Mesenchymal stem cell (in vitro differentiated cells and primary cell): Measurements from ENCODE around the gene MFSD6.
A peak's percentile ranks its signal among the peaks of the same experiment; 100 is the strongest.

Source experiments
- DNase-seq: peaks from one replicate; pipeline ENCODE4 v3.0.0-alpha.2; 2013
- H2AFZ ChIP-seq: one replicate; pipeline ENCODE4 v1.6.1; 2013; ENCODE audit warnings: low read depth, mild to moderate bottlenecking, control low read depth, inconsistent platforms, low read length, moderate library complexity
- H2AK5ac ChIP-seq: 2 replicates; pipeline ENCODE4 v1.6.1; 2013; ENCODE audit warnings: low read length, moderate library complexity, mild to moderate bottlenecking, inconsistent platforms; ENCODE audit not compliant: severe bottlenecking
- H2BK120ac ChIP-seq: one replicate; pipeline ENCODE4 v1.6.1; 2013; ENCODE audit warnings: low read depth, mild to moderate bottlenecking, inconsistent platforms, low read length, moderate library complexity
- H2BK12ac ChIP-seq, 2 experiments: one replicate each; pipeline ENCODE4 v1.6.1; 2013; ENCODE audit warnings: inconsistent platforms in 2 of 2, low read length in 2 of 2, mild to moderate bottlenecking in 2 of 2, moderate library complexity in 2 of 2, control low read depth in 1 of 2
- H2BK15ac ChIP-seq: one replicate; pipeline ENCODE4 v1.6.1; 2013; ENCODE audit warnings: mild to moderate bottlenecking, low read depth, inconsistent platforms; ENCODE audit not compliant: poor library complexity, severe bottlenecking
- H2BK5ac ChIP-seq: 2 replicates; pipeline ENCODE4 v1.6.1; 2013; ENCODE audit warnings: low read depth, mild to moderate bottlenecking, low read length, control low read depth, inconsistent platforms; ENCODE audit not compliant: poor library complexity, severe bottlenecking
- H3K14ac ChIP-seq, 2 experiments: one replicate each; pipeline ENCODE4 v1.6.1; 2013; ENCODE audit warnings: inconsistent platforms in 2 of 2, low read length in 2 of 2, control low read depth in 1 of 2, mild to moderate bottlenecking in 1 of 2, moderate library complexity in 1 of 2
- H3K18ac ChIP-seq, 2 experiments: one replicate each; pipeline ENCODE4 v1.6.1; 2013; ENCODE audit warnings: inconsistent platforms in 2 of 2, low read length in 2 of 2, control low read depth in 1 of 2, low read depth in 1 of 2, mild to moderate bottlenecking in 1 of 2
- H3K23ac ChIP-seq, 2 experiments: one replicate each; pipeline ENCODE4 v1.6.1; 2013; ENCODE audit warnings: inconsistent platforms in 2 of 2, low read length in 2 of 2, mild to moderate bottlenecking in 2 of 2, moderate library complexity in 2 of 2, control low read depth in 1 of 2
- H3K27ac ChIP-seq: 2 replicates; pipeline ENCODE4 v1.5.1; 2013; ENCODE audit warnings: mild to moderate bottlenecking, moderate library complexity, low read length, control low read depth, inconsistent platforms; ENCODE audit not compliant: poor library complexity, severe bottlenecking
- H3K27me3 ChIP-seq, 2 experiments: 2 replicates each; pipeline versions ENCODE4 v1.6.1 to v1.7.0; 2013; ENCODE audit warnings: low read length in 2 of 2, mild to moderate bottlenecking in 2 of 2, moderate library complexity in 2 of 2, control low read depth in 1 of 2, inconsistent platforms in 1 of 2; ENCODE audit not compliant: control insufficient read depth in 1 of 2, insufficient read depth in 1 of 2
- H3K36me3 ChIP-seq, 2 experiments: 2 replicates each; pipeline versions ENCODE4 v1.6.1 to v1.7.0; 2013; ENCODE audit warnings: low read length in 2 of 2, control low read depth in 1 of 2, inconsistent platforms in 1 of 2, low read depth in 1 of 2, mild to moderate bottlenecking in 1 of 2; ENCODE audit not compliant: insufficient read depth in 2 of 2, control insufficient read depth in 1 of 2
- H3K4ac ChIP-seq, 2 experiments: one replicate each; pipeline ENCODE4 v1.6.1; 2013; ENCODE audit warnings: inconsistent platforms in 2 of 2, low read length in 2 of 2, mild to moderate bottlenecking in 2 of 2, moderate library complexity in 2 of 2, control low read depth in 1 of 2, low read depth in 1 of 2
- H3K4me1 ChIP-seq: 2 replicates; pipeline ENCODE4 v1.6.1; 2013; ENCODE audit warnings: low read depth, low read length, control low read depth; ENCODE audit not compliant: control insufficient read depth, insufficient read depth
- H3K4me2 ChIP-seq: 2 replicates; pipeline ENCODE4 v1.6.1; 2013; ENCODE audit warnings: low read length, mild to moderate bottlenecking, inconsistent platforms; ENCODE audit not compliant: poor library complexity, severe bottlenecking
- H3K4me3 ChIP-seq, 2 experiments: 2 replicates each; pipeline versions ENCODE4 v1.5.1 to v1.7.0; 2013; ENCODE audit warnings: low read length in 2 of 2, mild to moderate bottlenecking in 2 of 2, control low read depth in 1 of 2, low read depth in 1 of 2; ENCODE audit not compliant: insufficient read depth in 1 of 2
- H3K79me1 ChIP-seq: replicated peaks from 2 replicates; pipeline ENCODE4 v1.6.1; 2013; ENCODE audit warnings: mild to moderate bottlenecking, control low read depth, low read length, inconsistent platforms; ENCODE audit not compliant: poor library complexity, severe bottlenecking
- H3K9ac ChIP-seq: 2 replicates; pipeline ENCODE4 v1.7.0; 2013; ENCODE audit warnings: mild to moderate bottlenecking, low read length, moderate library complexity
- H3K9me3 ChIP-seq: 2 replicates; pipeline ENCODE4 v1.7.0; 2013; ENCODE audit warnings: mild to moderate bottlenecking, low read length; ENCODE audit not compliant: control insufficient read depth
- H4K8ac ChIP-seq: one replicate; pipeline ENCODE4 v1.6.1; 2013; ENCODE audit warnings: inconsistent platforms, mild to moderate bottlenecking, low read length, moderate library complexity
- H4K91ac ChIP-seq: one replicate; pipeline ENCODE4 v1.6.1; 2013; ENCODE audit warnings: mild to moderate bottlenecking, low read length, inconsistent platforms
- WGBS: methylation state at CpG from one replicate; pipeline ENCODE4 v1.1.7; 2013; ENCODE audit warnings: mixed read lengths; 5-methylcytosine and 5-hydroxymethylcytosine counted together

The MFSD6 gene

GRCh38 chr2:190447766-190448165 lies 39.6 kb downstream of the MFSD6 start:
- Histone ChIP-seq H3K79me1 (peaks cover 5% of the 10 kb centered on the region), H4K8ac (no peak overlapping the region), H2BK5ac (no peak overlapping the region), H3K36me3 (no peaks in the 10 kb centered on the region), H3K27me3 (no peaks in the 10 kb centered on the region), H2BK12ac (no peak overlapping the region), H2AK5ac (no peak overlapping the region), H4K91ac (no peak overlapping the region), H3K9me3 (no peaks in the 10 kb centered on the region), H3K4me1 (no peaks in the 10 kb centered on the region), H3K14ac (no peak overlapping the region), H3K4me2 (no peak overlapping the region), H3K23ac (no peak overlapping the region), H2BK15ac (no peak overlapping the region), H3K4ac (no peak overlapping the region), H3K27ac (no peak overlapping the region), H3K9ac (no peak overlapping the region), H3K4me3 (no peak overlapping the region), H2AFZ (no peak overlapping the region), H3K18ac (no peak overlapping the region), H2BK120ac (no peak overlapping the region)
- DNase-seq = no peak

DNA sequence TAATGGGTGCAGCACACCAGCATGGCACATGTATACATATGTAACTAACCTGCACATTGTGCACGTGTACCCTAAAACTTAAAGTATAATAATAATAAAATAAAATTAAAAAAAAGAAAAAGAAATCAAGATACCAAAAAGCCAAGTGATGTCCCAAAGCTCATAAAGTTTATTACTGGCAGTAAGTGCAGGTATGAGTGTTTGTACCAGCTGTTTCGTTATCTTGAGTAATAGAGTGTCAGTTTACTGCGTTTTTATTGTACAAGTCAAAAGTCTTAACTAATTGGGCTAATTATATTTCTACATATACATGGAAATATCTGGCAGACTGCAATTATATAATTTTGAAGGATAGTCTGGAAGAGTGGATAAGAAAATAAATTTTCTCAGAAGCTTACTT lies 41.8 kb downstream of the MFSD6 start:
- no peak overlapping the region for H3K4me2 ChIP-seq
- no peak for DNase-seq
- no peak overlapping the region for H2BK15ac ChIP-seq
- H3K18ac ChIP-seq = no peak overlapping the region
- no peak overlapping the region for H3K9ac ChIP-seq
- no peak overlapping the region for H3K4me3 ChIP-seq
- no peak overlapping the region for H3K14ac ChIP-seq
- no peak overlapping the region for H2BK5ac ChIP-seq
- H4K91ac ChIP-seq = no peak overlapping the region
- H2BK120ac ChIP-seq = no peak overlapping the region
- 100% methylated on average over 1 of the region's 3 CpGs for WGBS
- H2AK5ac ChIP-seq = no peak overlapping the region
- H3K36me3 ChIP-seq = no peaks in the 10 kb centered on the region
- H3K27me3 ChIP-seq = no peaks in the 10 kb centered on the region
- no peak overlapping the region for H2AFZ ChIP-seq
- peaks cover 3% of the 10 kb centered on the region for H3K79me1 ChIP-seq
- no peak overlapping the region for H4K8ac ChIP-seq
- no peaks in the 10 kb centered on the region for H3K9me3 ChIP-seq
- H3K27ac ChIP-seq = no peak overlapping the region
- H2BK12ac ChIP-seq = no peak overlapping the region
- no peak overlapping the region for H3K23ac ChIP-seq
- no peaks in the 10 kb centered on the region for H3K4me1 ChIP-seq
- H3K4ac ChIP-seq = no peak overlapping the region

GRCh38 chr2:190450363-190450762 lies 42.2 kb downstream of the MFSD6 start:
- no peak overlapping the region for H3K18ac ChIP-seq
- H3K9ac ChIP-seq = no peak overlapping the region
- no peak overlapping the region for H3K4me3 ChIP-seq
- H3K27ac ChIP-seq = no peak overlapping the region
- H3K79me1 ChIP-seq = peaks cover 3% of the 10 kb centered on the region
- no peaks in the 10 kb centered on the region for H3K9me3 ChIP-seq
- H3K4ac ChIP-seq = no peak overlapping the region
- no peaks in the 10 kb centered on the region for H3K4me1 ChIP-seq
- H2AFZ ChIP-seq = no peak overlapping the region
- H2BK5ac ChIP-seq = no peak overlapping the region
- H3K27me3 ChIP-seq = no peaks in the 10 kb centered on the region
- DNase-seq = no peak
- no peak overlapping the region for H3K14ac ChIP-seq
- no peak overlapping the region for H2AK5ac ChIP-seq
- 100% methylated on average over 2 of the region's 2 CpGs for WGBS
- H3K36me3 ChIP-seq = no peaks in the 10 kb centered on the region
- no peak overlapping the region for H4K91ac ChIP-seq
- H2BK120ac ChIP-seq = no peak overlapping the region
- no peak overlapping the region for H4K8ac ChIP-seq
- H2BK15ac ChIP-seq = no peak overlapping the region
- H2BK12ac ChIP-seq = no peak overlapping the region
- no peak overlapping the region for H3K4me2 ChIP-seq
- H3K23ac ChIP-seq = no peak overlapping the region

- WGBS = 80% methylated on average over 2 of the region's 2 CpGs
- Histone ChIP-seq H4K8ac (no peak overlapping the region), H3K18ac (no peak overlapping the region), H2BK120ac (no peak overlapping the region), H4K91ac (no peak overlapping the region), H3K9ac (peak overlapping the region; percentile 36), H3K23ac (no peak overlapping the region), H2BK12ac (no peak overlapping the region), H3K79me1 (peaks cover 7% of the 10 kb centered on the region), H3K4me2 (no peak overlapping the region), H3K36me3 (no peaks in the 10 kb centered on the region), H3K4me1 (peaks cover 2% of the 10 kb centered on the region), H3K4ac (no peak overlapping the region), H3K9me3 (no peaks in the 10 kb centered on the region), H2BK5ac (no peak overlapping the region), H2AK5ac (no peak overlapping the region), H3K27me3 (no peaks in the 10 kb centered on the region), H2AFZ (no peak overlapping the region), H2BK15ac (no peak overlapping the region), H3K4me3 (no peak overlapping the region), H3K27ac (no peak overlapping the region), H3K14ac (no peak overlapping the region)
- DNase-seq = no peak
Measured at GRCh38 chr2:190451561-190452176, 43.5 kb downstream of the MFSD6 start.
